ENCODE measurements around the gene RILPL2. TPM values are rescaled to one million over a fixed set of nuclear protein-coding genes. Genes with fewer than 3 reads are reported as not detected.

RILPL2 gene
- total and polyA plus RNA-seq, 10 donors: 10.8 to 18.0 (median 13.5) TPM

- Histone ChIP-seq H3K27me3 (replicated peaks in 1 of 7) (no peaks in the 10 kb centered on the region), H3K4me1 (peaks cover 17 to 86% (median 57%) of the 10 kb centered on the region in 6 donors), H3K36me3 (peaks cover 1 to 65% (median 56%) of the 10 kb centered on the region in 6 donors), H3K27ac (peak overlapping the region in 7 of 8 donors; percentile 7 to 94 (median 86)), H3K9me3 (no peaks in the 10 kb centered on the region), H3K4me3 (peak overlapping the region in 4 of 8 donors; percentile 63 to 87 (median 72))
- TF ChIP-seq POLR2A (IDR thresholded peaks at IDR 0.05) (no peak), CTCF (IDR thresholded peaks at IDR 0.05 in 8 of 11, conservative IDR thresholded peaks at IDR 0.05 in 3 of 11) (no peak)
- DNase-seq: no peak
- intact Hi-C loops (cut with DNase I; ENCODE audit: low total_unique reads): no loop called here
- 70 to 88% (median 77%) methylated on average over 8 of the region's 8 CpGs for WGBS, 5 donors
Observed at GRCh38 chr12:123391546-123392343, 44.7 kb downstream of the RILPL2 start.

- Histone ChIP-seq H3K27ac (peak overlapping the region; percentile 70 to 94 (median 86)), H3K4me1 (peaks cover 17 to 88% (median 56%) of the 10 kb centered on the region in 6 donors), H3K27me3 (replicated peaks in 1 of 7) (no peaks in the 10 kb centered on the region), H3K9me3 (no peaks in the 10 kb centered on the region), H3K36me3 (peaks cover 0 to 55% (median 46%) of the 10 kb centered on the region in 6 donors), H3K4me3 (peak overlapping the region in 6 of 8 donors; percentile 6 to 87 (median 66))
- intact Hi-C loops (cut with DNase I; ENCODE audit: low total_unique reads): no loop called here
- no peak for DNase-seq
- 39 to 66% (median 58%) methylated on average over 23 of the region's 23 CpGs for WGBS, 5 donors
- TF ChIP-seq POLR2A (IDR thresholded peaks at IDR 0.05): no peak
- TF ChIP-seq CTCF (IDR thresholded peaks at IDR 0.05 in 8 of 11, conservative IDR thresholded peaks at IDR 0.05 in 3 of 11): no peak
- TF ChIP-seq POLR2AphosphoS5 (IDR thresholded peaks at IDR 0.05): peak in 2 of 3 donors; percentile 57 to 73
Observed at GRCh38 chr12:123390498-123391426, 45.7 kb downstream of the RILPL2 start.

GRCh38 chr12:123389560-123390351, 46.7 kb downstream of the RILPL2 start:
- Histone ChIP-seq H3K36me3 (peaks cover 0 to 45% (median 37%) of the 10 kb centered on the region in 6 donors), H3K27me3 (replicated peaks in 1 of 7) (no peaks in the 10 kb centered on the region), H3K27ac (peak overlapping the region; percentile 70 to 94 (median 86)), H3K4me1 (peaks cover 22 to 88% (median 58%) of the 10 kb centered on the region in 6 donors), H3K4me3 (peak overlapping the region; percentile 51 to 87 (median 66)), H3K9me3 (no peaks in the 10 kb centered on the region)
- intact Hi-C loops (cut with DNase I; ENCODE audit: low total_unique reads): no loop called here
- DNase-seq: peak; percentile 90
- TF ChIP-seq CTCF (IDR thresholded peaks at IDR 0.05 in 8 of 11, conservative IDR thresholded peaks at IDR 0.05 in 3 of 11): peak in 2 of 11 experiments; percentile 22 to 25
- TF ChIP-seq POLR2AphosphoS5 (IDR thresholded peaks at IDR 0.05): peak in 2 of 3 donors; percentile 45 to 69
- no peak for TF ChIP-seq POLR2A (IDR thresholded peaks at IDR 0.05)
- 7 to 20% (median 14%) methylated on average over 26 to 66 of the region's 66 CpGs for WGBS, 5 donors

Measured in spleen (tissue), 11 donors.